ENCODE data around the gene STK11. TPM values are rescaled to one million over a fixed set of nuclear protein-coding genes. Genes with fewer than 3 reads are reported as not detected.
A peak's percentile ranks its signal among the peaks of the same experiment; 100 is the strongest.

The STK11 gene
- total RNA-seq, 5 donors from 2014 or later (not counting 1 experiment from before 2014, with no cell fraction given): 70.2 to 115 (median 99.5) TPM

GRCh38 chr19:1249990-1250436 lies 44.4 kb downstream of the STK11 start:
- DNase-seq (no peak), ATAC-seq (replicated peaks in 1 of 4) (no peak)
- Mint-ChIP-seq H3K4me1 (peaks cover 15 to 17% (median 16%) of the 10 kb centered on the region in 3 donors), H3K27ac (peak overlapping the region in 1 of 2 donors; percentile 73), H3K27me3 (no peaks in the 10 kb centered on the region), H3K9me3 (no peaks in the 10 kb centered on the region), H3K36me3 (peaks cover 9% of the 10 kb centered on the region), H3K4me3 (peak overlapping the region; percentile 73 to 91 (median 82))
- H3K4me1 ChIP-seq (ENCODE audit: control insufficient read depth in 1 of 2, extremely low read depth in 1 of 2, insufficient read depth in 2 of 2, low read length in 2 of 2): peaks cover 14 to 59% of the 10 kb centered on the region in 2 experiments
- WGBS (ENCODE audit: insufficient coverage): under 1% methylated on average over 67 of the region's 67 CpGs
- ChIA-PET POLR2A (no interaction called here), CTCF (no interaction called here)
- no peaks in the 10 kb centered on the region for H3K27me3 ChIP-seq (replicated peaks in 1 of 2; ENCODE audit: control insufficient read depth in 2 of 2, extremely low read depth in 1 of 2, insufficient read depth in 2 of 2, low read length in 1 of 2)
- peak overlapping the region; percentile 61 to 76 for H3K4me3 ChIP-seq (ENCODE audit: control insufficient read depth in 1 of 2, extremely low read depth in 1 of 2, low read length in 1 of 2)
- H3K9me3 ChIP-seq: no peaks in the 10 kb centered on the region
- peak overlapping the region; percentile 35 for H3K27ac ChIP-seq (ENCODE audit: low read length)
- peaks cover 7 to 22% of the 10 kb centered on the region in 2 donors for H3K36me3 ChIP-seq (ENCODE audit: control insufficient read depth in 2 of 2, extremely low read depth in 1 of 2, insufficient read depth in 1 of 2, low read length in 1 of 2)

GRCh38 chr19:1250437-1251260 lies 45.1 kb downstream of the STK11 start:
- CTCF ChIA-PET: interaction anchor here in 1 of 2 donors (0.8 kb wide), 1 partner anchor 16 kb away, joined by 3 read pairs; no protein-coding TSS in a partner anchor
- H3K4me3 Mint-ChIP-seq: peak overlapping the region; percentile 86 to 91 (median 89)
- no peaks in the 10 kb centered on the region for H3K27me3 ChIP-seq (replicated peaks in 1 of 2; ENCODE audit: control insufficient read depth in 2 of 2, extremely low read depth in 1 of 2, insufficient read depth in 2 of 2, low read length in 1 of 2)

GRCh38 chr19:1251330-1252220 lies 46.0 kb downstream of the STK11 start:
- Mint-ChIP-seq H3K4me1 (peaks cover 18 to 23% (median 18%) of the 10 kb centered on the region in 3 donors), H3K27ac (peak overlapping the region; percentile 94 to 96), H3K4me3 (peak overlapping the region; percentile 86 to 91 (median 89)), H3K27me3 (no peaks in the 10 kb centered on the region), H3K9me3 (no peaks in the 10 kb centered on the region), H3K36me3 (peaks cover 11% of the 10 kb centered on the region)
- ChIA-PET CTCF (interaction anchor here in 1 of 2 donors (0.8 kb wide), 1 partner anchor 15 kb away, joined by 3 read pairs; no protein-coding TSS in a partner anchor), POLR2A (interaction anchor here in 1 of 2 donors (1.3 kb wide), 1 partner anchor 17 kb away, joined by 6 read pairs; the partner anchor contains the start of gene CIRBP)
- peak in 29 of 35 experiments; percentile 47 to 77 (median 61) for DNase-seq
- peak overlapping the region; percentile 76 to 90 for H3K4me3 ChIP-seq (ENCODE audit: control insufficient read depth in 1 of 2, extremely low read depth in 1 of 2, low read length in 1 of 2)
- H3K27ac ChIP-seq (ENCODE audit: low read length): peak overlapping the region; percentile 92
- peaks cover 16 to 64% of the 10 kb centered on the region in 2 experiments for H3K4me1 ChIP-seq (ENCODE audit: control insufficient read depth in 1 of 2, extremely low read depth in 1 of 2, insufficient read depth in 2 of 2, low read length in 2 of 2)
- no peaks in the 10 kb centered on the region for H3K27me3 ChIP-seq (replicated peaks in 1 of 2; ENCODE audit: control insufficient read depth in 2 of 2, extremely low read depth in 1 of 2, insufficient read depth in 2 of 2, low read length in 1 of 2)
- peaks cover 13 to 37% of the 10 kb centered on the region in 2 donors for H3K36me3 ChIP-seq (ENCODE audit: control insufficient read depth in 2 of 2, extremely low read depth in 1 of 2, insufficient read depth in 1 of 2, low read length in 1 of 2)
- peak in 3 of 4 experiments; percentile 2 to 7 (median 4) for ATAC-seq (replicated peaks in 1 of 4)
- no peaks in the 10 kb centered on the region for H3K9me3 ChIP-seq
- WGBS (ENCODE audit: insufficient coverage): 0% methylated on average over 15 of the region's 41 CpGs

More at GRCh38 chr19:1250437-1251260, 45.1 kb downstream of the STK11 start:
- POLR2A ChIA-PET: interaction anchor here in 1 of 2 donors (1.3 kb wide), 1 partner anchor 18 kb away, joined by 6 read pairs; the partner anchor contains the start of gene CIRBP
- peak overlapping the region; percentile 94 to 96 for H3K27ac Mint-ChIP-seq
- H3K9me3 Mint-ChIP-seq: no peaks in the 10 kb centered on the region
- WGBS (ENCODE audit: insufficient coverage): under 1% methylated on average over 80 of the region's 90 CpGs
- peak in 3 of 4 experiments; percentile 3 to 5 (median 4) for ATAC-seq (replicated peaks in 1 of 4)
- peak in 33 of 35 experiments; percentile 52 to 83 (median 66) for DNase-seq
- H3K27me3 Mint-ChIP-seq: no peaks in the 10 kb centered on the region
- H3K36me3 Mint-ChIP-seq: peaks cover 11% of the 10 kb centered on the region
- peaks cover 18 to 20% (median 18%) of the 10 kb centered on the region in 3 donors for H3K4me1 Mint-ChIP-seq
- peaks cover 16 to 59% of the 10 kb centered on the region in 2 experiments for H3K4me1 ChIP-seq (ENCODE audit: control insufficient read depth in 1 of 2, extremely low read depth in 1 of 2, insufficient read depth in 2 of 2, low read length in 2 of 2)
- H3K9me3 ChIP-seq: no peaks in the 10 kb centered on the region
- peak overlapping the region; percentile 76 to 90 for H3K4me3 ChIP-seq (ENCODE audit: control insufficient read depth in 1 of 2, extremely low read depth in 1 of 2, low read length in 1 of 2)
- peaks cover 13 to 29% of the 10 kb centered on the region in 2 donors for H3K36me3 ChIP-seq (ENCODE audit: control insufficient read depth in 2 of 2, extremely low read depth in 1 of 2, insufficient read depth in 1 of 2, low read length in 1 of 2)
- peak overlapping the region; percentile 92 for H3K27ac ChIP-seq (ENCODE audit: low read length)

- H3K4me3 ChIP-seq (ENCODE audit: control insufficient read depth in 1 of 2, extremely low read depth in 1 of 2, low read length in 1 of 2): peak overlapping the region; percentile 64 to 90
- WGBS (ENCODE audit: insufficient coverage): 0% methylated on average over 13 of the region's 30 CpGs
- peak overlapping the region; percentile 92 for H3K27ac ChIP-seq (ENCODE audit: low read length)
- H3K9me3 ChIP-seq: no peaks in the 10 kb centered on the region
- DNase-seq (peak in 30 of 35 experiments; percentile 49 to 81 (median 62)), ATAC-seq (replicated peaks in 1 of 4) (peak in 1 of 4 experiments; percentile 5)
- Mint-ChIP-seq H3K4me1 (peaks cover 19 to 27% (median 20%) of the 10 kb centered on the region in 3 donors), H3K27me3 (no peaks in the 10 kb centered on the region), H3K36me3 (peaks cover 12% of the 10 kb centered on the region), H3K9me3 (no peaks in the 10 kb centered on the region), H3K27ac (peak overlapping the region; percentile 87 to 94), H3K4me3 (peak overlapping the region; percentile 86 to 91 (median 89))
- H3K36me3 ChIP-seq (ENCODE audit: control insufficient read depth in 2 of 2, extremely low read depth in 1 of 2, insufficient read depth in 1 of 2, low read length in 1 of 2): peaks cover 13 to 44% of the 10 kb centered on the region in 2 donors
- CTCF ChIA-PET: interaction anchor here in 1 of 2 donors (0.7 to 1.4 kb wide), 2 partner anchors 8 to 222 kb away, joined by 3 to 11 read pairs; no protein-coding TSS in a partner anchor
- H3K27me3 ChIP-seq (replicated peaks in 1 of 2; ENCODE audit: control insufficient read depth in 2 of 2, extremely low read depth in 1 of 2, insufficient read depth in 2 of 2, low read length in 1 of 2): no peaks in the 10 kb centered on the region
- POLR2A ChIA-PET: interaction anchor here (0.9 to 1.6 kb wide), 4 partner anchors 8 to 17 kb away, joined by 4 to 28 read pairs (median 5); partner anchors contain the start of gene CIRBP (in 2 of the 2)
- peaks cover 16 to 71% of the 10 kb centered on the region in 2 experiments for H3K4me1 ChIP-seq (ENCODE audit: control insufficient read depth in 1 of 2, extremely low read depth in 1 of 2, insufficient read depth in 2 of 2, low read length in 2 of 2)
Observed at GRCh38 chr19:1252221-1252820, 46.7 kb downstream of the STK11 start.

- WGBS (ENCODE audit: insufficient coverage): no CpG with 5 or more reads among the region's 26 CpGs
- peak overlapping the region; percentile 49 to 91 (median 89) for H3K4me3 Mint-ChIP-seq
- peak overlapping the region; percentile 80 to 82 for H3K27ac Mint-ChIP-seq
- DNase-seq (peak in 34 of 35 experiments; percentile 53 to 87 (median 74)), ATAC-seq (replicated peaks in 1 of 4) (peak; percentile 6 to 14 (median 13))
- Histone ChIP-seq H3K27me3 (replicated peaks in 1 of 2; ENCODE audit: control insufficient read depth in 2 of 2, extremely low read depth in 1 of 2, insufficient read depth in 2 of 2, low read length in 1 of 2) (no peaks in the 10 kb centered on the region), H3K36me3 (ENCODE audit: control insufficient read depth in 2 of 2, extremely low read depth in 1 of 2, insufficient read depth in 1 of 2, low read length in 1 of 2) (peaks cover 13 to 51% of the 10 kb centered on the region in 2 donors), H3K27ac (ENCODE audit: low read length) (peak overlapping the region; percentile 92), H3K9me3 (no peaks in the 10 kb centered on the region), H3K4me3 (ENCODE audit: control insufficient read depth in 1 of 2, extremely low read depth in 1 of 2, low read length in 1 of 2) (peak overlapping the region; percentile 64 to 90), H3K4me1 (ENCODE audit: control insufficient read depth in 1 of 2, extremely low read depth in 1 of 2, insufficient read depth in 2 of 2, low read length in 2 of 2) (peaks cover 16 to 71% of the 10 kb centered on the region in 2 experiments)
- ChIA-PET CTCF (interaction anchor here (0.5 to 1.4 kb wide), 6 partner anchors 9 to 255 kb away, joined by 3 to 11 read pairs (median 4); partner anchors contain the start of gene CIRBP (in 1 of the 2)), POLR2A (interaction anchor here (0.9 to 1.6 kb wide), 3 partner anchors 9 to 16 kb away, joined by 4 to 28 read pairs (median 4); partner anchors contain the start of gene CIRBP (in 2 of the 2))
- no peaks in the 10 kb centered on the region for H3K9me3 Mint-ChIP-seq
- H3K4me1 Mint-ChIP-seq: peaks cover 24 to 33% (median 27%) of the 10 kb centered on the region in 3 donors
- peaks cover 16% of the 10 kb centered on the region for H3K36me3 Mint-ChIP-seq
- H3K27me3 Mint-ChIP-seq: no peaks in the 10 kb centered on the region
Observed at GRCh38 chr19:1252821-1253513, 47.4 kb downstream of the STK11 start.

All from T-cell (primary cell).